Hindlimb muscle (tissue), 1 donor: ENCODE data around the gene CNTNAP2. TPM values are rescaled to one million over a fixed set of nuclear protein-coding genes. Genes with fewer than 3 reads are reported as not detected.
A peak's percentile ranks its signal among the peaks of the same experiment; 100 is the strongest.
"Not testable (repeated sequence)": the region's sequence is repeated elsewhere in the genome, so short reads cannot be mapped to it uniquely, and the experiment has no call there.

Source experiments
- DNase-seq: peaks from one replicate; pipeline ENCODE4 v3.0.0-alpha.2; 2013
- polyA plus RNA-seq: library from polyadenylated mRNA; unstranded; fragments of 120-200 nt; gene quantifications from one replicate; pipeline ENCODE4 v1.2.1, GENCODE V29; 2013; ENCODE audit not compliant: insufficient read length

Gene CNTNAP2
- polyA plus RNA-seq, 1 donor, result 10.1 TPM

DNA sequence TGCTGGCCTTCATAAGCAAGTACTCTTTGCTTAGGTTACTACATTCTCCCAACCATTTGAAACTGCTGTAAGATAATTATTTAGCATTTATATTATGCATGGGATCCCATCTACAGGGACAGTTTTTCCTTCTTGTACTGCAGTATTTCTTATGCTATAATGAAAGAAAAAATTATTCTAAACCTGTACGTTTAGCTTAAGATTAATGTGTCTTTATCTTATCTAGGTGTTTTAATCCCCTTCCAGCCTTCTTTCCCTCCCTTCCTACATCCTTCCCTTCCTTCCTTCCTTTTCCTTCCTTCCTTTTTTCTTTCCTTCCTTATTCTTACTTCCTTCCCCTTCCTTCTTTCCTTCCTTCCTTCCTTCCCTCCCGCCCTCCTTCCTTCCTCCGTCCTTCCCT is 778.3 kb downstream of the CNTNAP2 start:
- DNase-seq, result no peak

DNA sequence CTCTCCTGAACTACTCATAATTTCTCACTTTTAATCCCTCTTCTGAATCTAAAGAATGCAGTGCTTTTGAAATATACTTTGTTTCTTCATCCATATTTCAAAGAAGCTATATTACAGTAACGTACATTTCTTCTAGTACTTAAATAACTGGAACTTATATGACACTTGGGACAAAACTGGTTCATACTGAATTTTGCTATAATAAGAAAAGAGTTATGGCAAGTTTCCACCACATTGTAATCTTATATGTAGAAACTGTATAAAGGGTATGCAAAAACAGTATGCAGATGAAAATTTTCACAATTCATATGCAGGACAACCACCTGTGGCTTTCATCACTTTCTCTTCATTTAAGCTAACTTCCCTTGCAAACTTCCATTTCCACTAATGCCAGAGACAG is 785.7 kb downstream of the CNTNAP2 start:
- DNase-seq, result peak; percentile 8

DNA sequence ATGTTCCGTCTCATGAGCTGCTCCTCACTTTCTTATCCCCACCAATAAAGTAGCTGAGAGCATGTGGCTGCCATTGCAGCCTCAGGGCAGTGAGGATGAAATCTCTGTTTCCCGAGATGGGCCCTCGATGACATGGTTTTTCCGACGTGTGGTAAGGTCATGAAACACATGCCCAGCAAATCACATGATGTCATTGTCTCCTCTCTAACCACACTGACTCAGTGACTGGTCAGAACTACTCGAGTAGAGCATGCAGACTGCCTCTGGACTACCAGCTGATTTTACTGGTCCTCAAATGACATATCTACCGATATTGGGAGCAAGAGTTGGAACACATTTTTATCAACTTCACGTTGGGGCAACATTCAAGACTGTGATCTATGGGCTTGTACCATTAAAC is 786.1 kb downstream of the CNTNAP2 start:
- DNase-seq, result no peak

DNA sequence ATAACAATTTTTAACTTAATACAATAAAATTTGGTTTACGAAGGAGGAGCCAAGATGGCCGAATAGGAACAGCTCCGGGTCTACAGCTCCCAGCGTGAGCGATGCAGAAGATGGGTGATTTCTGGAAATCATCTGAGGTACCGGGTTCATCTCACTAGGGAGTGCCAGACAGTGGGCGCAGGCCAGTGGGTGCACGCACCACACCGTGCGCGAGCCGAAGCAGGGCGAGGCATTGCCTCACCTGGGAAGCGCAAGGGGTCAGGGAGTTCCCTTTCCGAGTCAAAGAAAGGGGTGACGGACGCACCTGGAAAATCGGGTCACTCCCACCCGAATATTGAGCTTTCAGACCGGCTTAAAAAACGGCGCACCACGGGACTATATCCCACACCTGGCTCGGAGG is 789.1 kb downstream of the CNTNAP2 start:
- not testable (repeated sequence) for DNase-seq

DNA sequence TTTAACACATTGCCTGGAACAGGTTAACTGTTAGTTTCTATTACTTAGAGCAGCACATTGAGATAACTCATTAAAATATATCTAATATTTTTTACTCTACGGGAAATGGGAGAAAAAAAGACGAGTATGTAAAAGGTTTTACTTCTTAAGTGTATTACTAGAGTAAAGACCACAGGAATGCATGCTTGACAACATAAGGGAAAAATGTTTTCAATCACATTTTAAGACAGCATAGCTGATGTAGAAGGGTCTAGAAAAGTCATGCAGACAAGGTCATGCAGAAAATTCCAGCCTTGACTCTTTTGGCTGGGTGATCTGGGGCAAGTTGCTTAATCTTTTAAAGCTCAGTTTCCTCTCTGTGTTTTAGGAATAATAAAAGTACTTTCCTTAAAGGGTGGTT is 806.2 kb downstream of the CNTNAP2 start:
- DNase-seq, result no peak

DNA sequence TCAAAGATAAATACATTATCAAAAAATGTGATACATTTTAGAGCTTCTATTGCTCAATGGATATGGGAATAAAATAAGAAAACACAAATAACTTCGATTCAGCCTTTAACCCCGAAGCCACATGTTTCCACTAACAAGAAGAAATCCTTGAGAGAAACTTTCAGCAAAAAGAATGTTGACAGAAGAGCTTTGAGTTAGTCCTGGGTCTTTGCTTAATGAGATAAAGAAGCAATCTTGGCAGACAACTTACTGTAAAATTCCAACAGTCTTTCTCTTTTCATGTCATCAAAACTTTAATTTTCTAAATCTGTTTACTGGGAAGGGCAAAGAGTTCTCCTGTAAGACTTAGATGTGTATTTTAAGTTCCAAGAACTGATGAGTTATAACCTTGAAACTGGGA is 810.2 kb downstream of the CNTNAP2 start:
- no peak for DNase-seq

- no peak for DNase-seq
Measured at GRCh38 chr7:146937836-146938235, 821.2 kb downstream of the CNTNAP2 start.

DNA sequence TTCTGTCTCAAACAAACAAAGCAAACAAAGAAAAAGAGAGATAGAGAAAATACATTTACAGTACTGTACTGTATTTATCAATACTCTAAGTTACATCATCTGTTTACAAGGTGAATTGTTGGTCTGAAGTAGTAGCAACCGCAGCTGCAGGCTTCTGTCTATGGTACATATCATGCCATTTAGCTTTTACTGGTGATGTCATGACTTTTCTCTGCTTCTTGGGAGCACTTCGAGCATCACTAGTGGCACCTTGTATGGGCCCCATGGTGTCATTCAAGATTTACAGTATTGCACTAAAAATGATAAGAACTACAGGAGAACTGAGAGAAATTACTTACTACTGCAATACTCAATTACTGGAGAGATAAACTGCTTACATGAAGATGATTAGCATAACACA is 826.9 kb downstream of the CNTNAP2 start:
- DNase-seq, result no peak

DNA sequence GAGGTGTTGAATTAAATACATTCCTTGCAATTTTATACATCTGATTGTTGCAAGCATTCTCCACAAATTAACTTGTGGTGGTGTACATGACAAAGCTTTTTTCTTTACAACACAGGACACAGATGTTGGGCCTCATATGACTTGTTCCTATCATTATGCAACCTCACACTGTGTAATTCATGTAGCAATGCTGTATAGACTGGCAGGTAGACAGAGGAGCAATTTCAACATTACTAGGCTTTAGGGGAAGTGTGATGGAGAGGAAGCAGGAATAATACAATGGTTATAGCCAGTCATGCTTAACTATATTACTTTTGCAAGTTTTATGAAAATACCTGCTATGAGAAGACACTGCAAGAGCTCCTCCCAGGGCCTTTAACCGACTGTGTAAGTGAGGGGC is 832.1 kb downstream of the CNTNAP2 start:
- DNase-seq, result no peak

DNA sequence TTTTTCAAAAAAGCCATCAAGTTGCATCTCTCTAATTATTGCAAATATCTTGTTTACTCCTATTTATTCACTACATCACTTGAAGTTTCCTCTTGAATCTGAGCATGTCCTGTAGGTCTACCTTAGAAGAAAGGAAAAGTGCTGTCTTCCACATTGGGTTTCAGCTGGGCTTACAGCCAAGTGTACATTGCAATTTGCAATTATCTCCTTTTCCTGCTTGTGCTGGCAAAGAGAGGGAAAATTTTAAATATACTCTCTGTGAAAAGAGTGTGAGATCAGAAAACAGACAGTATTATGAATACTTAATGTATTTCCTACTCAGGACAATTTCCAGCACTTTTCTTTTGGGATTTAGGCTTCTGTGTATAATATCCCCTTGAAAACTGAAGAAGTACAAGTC is 839.7 kb downstream of the CNTNAP2 start:
- no peak for DNase-seq

GRCh38 chr7:146956853-146957252 is 840.3 kb downstream of the CNTNAP2 start:
- DNase-seq, result no peak

DNA sequence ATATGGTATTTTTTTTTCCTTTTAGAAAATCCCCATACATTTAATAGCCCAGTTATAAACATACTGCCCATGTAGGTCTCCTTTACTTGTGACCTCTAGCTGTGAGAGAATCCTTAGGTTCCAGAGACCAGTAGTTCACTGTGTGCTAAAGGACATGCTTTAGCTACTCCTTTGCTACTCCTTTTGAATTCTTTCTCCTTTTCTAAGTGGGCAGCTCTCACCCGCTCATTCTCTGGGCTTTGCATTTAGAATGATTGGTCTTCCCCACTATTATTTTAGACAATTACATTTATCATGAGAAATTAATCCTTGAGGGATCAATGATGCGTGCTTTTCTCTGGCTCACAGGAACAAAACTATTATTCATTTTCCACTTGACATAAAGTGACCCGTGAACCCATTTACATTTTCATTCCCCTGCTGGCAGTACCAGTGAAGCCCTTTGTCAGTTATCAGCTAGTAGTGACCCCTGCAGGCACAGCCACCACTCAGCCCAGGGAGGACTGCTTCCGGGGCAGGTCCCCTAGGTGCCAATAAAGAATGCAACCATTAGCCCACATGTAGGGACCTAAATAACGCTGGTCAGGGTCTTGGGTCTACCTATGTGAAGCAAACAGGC is 844.3 kb downstream of the CNTNAP2 start:
- no peak for DNase-seq

DNA sequence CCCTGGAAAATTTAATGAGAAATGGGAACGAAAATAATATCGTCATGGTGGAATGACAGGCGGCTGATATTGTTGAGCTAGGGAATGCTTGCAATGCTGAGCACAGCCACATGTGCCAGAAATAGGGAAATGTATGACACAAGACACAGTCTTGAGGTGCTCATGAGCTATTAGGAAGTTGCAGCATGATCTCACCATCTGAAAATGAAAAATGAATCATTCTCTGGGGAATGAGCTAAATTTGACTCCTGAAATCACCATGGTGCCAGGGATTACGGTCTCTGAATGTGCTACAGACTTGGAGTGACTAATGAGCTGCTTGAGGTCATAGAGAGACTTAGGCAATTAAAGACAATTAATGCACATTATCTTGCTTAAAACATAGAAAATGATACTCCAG is 845.0 kb downstream of the CNTNAP2 start:
- no peak for DNase-seq

- DNase-seq, result no peak
Measured at GRCh38 chr7:146966274-146966673, 849.7 kb downstream of the CNTNAP2 start.

GRCh38 chr7:146982482-146982881 is 865.9 kb downstream of the CNTNAP2 start:
- DNase-seq, result no peak

DNA sequence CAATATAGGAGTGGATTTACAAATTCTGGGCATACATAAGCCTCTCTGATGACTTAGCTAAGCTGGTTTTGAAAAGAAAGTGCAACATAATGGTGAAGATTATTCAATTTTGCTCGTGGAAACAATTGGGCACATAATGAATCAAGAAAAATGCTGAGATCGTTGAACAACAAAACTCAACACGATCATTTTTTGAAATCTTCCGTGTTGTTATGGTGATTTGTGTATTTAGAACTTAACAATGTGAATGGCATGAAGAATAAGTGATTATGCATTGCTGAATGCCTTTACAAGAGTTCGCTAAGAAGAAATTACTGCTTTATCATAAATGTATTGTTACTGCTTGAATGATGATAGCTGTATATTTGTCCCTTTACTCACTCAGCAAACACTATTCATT is 875.0 kb downstream of the CNTNAP2 start:
- DNase-seq, result no peak

DNA sequence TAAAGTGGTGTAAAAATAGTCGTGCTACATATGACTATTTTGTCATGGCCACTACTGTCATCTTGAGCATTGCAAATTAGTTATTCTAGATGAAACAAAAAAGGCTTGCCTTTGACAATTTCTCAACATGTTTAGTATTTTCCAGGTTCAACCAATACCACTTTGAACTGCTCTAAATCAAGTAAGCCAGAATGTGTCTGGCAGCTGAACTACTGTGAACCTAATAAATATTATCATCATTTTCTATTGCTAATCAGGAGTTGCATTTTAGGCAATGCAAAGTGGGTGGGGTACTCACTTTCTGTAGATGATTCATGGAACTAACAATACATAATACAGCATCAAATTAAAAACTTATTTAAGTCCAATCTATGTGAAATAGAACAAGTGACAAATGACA is 877.2 kb downstream of the CNTNAP2 start:
- no peak for DNase-seq

DNA sequence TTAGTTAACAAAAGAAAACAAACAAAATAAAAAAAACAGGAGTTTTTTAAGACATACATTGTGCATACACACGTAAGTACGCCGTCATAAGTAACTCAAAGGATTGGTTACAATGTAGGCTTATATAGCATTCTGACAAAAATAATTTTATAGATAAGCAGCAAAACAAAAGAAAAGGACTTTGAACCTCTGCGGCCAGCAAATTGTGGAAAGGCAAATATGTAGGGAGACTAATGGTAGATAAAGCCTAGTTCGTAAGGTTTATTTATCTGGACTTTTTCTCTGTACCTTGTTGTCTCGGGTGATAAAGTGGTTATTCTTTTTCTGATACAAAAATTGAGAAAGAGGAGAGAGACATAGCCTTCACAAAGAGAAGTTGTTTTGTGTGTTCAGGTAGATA is 891.9 kb downstream of the CNTNAP2 start:
- DNase-seq, result no peak

GRCh38 chr7:147012666-147013065 is 896.1 kb downstream of the CNTNAP2 start:
- DNase-seq, result peak; percentile 29

DNA sequence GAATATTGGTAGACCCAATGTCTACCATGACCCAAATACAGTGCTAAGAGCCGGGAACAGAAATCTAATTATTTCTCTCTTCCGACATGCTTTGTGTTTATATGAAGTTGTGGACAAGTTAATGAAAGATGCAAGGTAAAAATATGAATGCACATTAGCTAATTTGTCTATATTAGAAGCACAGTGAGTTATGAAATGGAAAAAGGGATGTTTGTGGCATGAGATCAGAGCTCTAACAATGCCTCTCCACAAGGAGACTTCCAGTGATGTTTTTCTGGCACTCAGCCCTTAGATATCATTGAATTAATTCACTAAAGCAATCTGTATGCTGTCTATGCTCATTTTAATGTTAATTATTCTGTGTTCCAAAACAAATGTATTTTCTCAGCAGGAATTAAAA is 897.2 kb downstream of the CNTNAP2 start:
- DNase-seq, result no peak

DNA sequence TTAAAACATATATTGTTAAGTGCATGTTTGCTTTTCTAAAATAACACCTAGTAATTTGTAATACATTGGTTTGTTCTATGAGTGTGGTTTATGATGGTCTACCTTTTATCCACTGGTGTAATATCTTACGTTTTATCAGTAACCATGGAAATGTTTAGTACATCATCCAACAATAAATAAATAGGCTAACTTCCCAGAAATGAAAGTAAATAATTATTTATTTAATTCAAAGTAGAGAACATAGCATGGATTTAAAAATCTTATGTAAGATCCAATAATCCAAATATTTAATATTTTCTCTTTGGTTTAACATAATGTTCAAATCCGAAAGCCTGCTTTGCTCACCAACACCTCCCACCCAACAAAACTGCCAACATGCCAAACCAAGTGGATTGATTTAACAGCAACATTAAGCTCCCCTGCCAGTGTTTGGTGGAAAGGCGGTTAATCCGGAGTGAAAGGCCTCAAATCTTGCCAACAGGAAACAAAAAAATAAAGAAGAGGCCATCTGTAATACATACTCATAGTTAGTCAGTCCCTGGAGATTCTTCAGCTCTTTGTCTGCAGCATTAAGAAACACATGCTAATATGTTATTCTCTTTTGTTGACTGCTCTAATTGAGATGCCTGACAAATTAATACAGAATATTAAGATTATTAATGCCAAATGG is 897.8 kb downstream of the CNTNAP2 start:
- DNase-seq, result no peak

DNA sequence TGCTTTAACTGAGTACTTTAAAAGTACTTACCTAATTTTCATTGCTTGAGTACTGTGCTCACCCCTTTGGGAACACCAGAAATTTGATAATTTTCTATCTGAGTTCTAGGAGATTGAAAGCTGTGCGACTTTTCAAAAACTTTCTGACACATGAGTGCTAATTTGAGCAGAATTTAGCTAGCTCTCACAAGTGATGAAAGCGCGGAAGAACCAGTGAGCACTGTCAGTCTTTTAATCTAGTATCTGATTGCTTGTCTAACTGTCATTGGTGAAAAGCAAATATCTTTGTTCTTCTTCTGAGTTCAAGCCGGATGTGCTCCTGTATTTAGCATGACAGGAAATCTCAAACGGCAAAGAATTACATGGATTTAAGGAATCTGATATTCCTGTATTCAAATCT is 899.4 kb downstream of the CNTNAP2 start:
- no peak for DNase-seq

DNA sequence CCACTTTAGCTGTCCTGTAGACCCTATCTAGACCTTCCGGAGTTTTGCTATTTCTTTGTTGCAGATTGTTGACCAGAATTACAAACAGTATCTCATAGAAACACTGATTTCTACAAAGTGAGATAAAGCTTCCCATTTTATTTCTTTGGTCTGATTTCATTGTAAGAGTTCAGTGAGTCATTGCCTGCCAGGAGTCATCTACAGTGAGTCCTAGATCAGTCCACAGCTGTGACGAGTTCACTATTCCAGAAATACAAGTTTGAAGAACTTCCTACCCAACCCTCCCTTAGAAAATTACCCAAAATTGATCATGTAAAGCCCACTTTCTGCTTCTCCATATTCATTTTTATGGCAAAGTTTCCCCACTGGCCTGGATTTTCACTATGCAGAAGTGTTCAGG is 905.5 kb downstream of the CNTNAP2 start:
- DNase-seq, result no peak

GRCh38 chr7:147023440-147023839 is 906.8 kb downstream of the CNTNAP2 start:
- no peak for DNase-seq

DNA sequence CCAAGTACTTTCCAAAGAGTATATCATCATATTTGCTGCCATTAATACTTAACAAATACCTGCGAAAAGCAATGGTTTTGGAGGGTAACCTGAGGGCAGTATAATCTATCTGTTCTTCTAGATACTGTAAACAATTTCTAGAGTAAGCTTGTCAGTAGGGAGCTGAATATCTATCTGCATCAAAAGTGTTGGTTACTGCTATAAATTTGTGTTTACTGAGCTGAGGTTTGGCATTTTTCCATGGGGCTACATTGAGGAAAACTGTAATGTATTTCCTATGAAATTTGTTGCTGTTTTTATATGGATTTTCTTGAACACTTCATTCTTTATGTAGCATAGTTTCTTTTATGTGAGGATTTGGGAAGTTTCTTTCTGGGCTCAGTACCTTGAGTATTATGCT is 913.4 kb downstream of the CNTNAP2 start:
- no peak for DNase-seq
